Measurements from ENCODE around the gene CCDC197.

Gene CCDC197

DNA sequence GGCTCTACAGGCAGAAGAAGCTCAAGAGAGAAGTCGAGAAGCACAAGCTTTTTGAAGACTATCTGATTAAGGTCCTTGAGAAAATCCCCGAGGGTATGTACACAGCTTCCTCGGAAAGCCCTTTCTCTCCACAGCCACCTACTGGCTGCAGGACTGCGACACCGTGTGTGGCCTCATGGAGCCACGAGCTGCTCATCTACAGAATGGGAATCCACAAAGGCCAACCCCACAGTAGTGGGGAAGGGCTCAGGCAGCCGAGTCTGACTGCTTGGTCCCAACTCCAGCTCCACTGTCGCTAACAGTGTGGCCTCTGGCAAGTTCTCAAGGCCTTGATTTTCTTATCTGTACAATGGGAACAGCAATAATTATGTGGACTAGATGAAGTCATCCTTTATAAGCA is 2.5 kb downstream of the CCDC197 start:
- DNase-seq (ENCODE audit: low read depth) = no peak

DNA sequence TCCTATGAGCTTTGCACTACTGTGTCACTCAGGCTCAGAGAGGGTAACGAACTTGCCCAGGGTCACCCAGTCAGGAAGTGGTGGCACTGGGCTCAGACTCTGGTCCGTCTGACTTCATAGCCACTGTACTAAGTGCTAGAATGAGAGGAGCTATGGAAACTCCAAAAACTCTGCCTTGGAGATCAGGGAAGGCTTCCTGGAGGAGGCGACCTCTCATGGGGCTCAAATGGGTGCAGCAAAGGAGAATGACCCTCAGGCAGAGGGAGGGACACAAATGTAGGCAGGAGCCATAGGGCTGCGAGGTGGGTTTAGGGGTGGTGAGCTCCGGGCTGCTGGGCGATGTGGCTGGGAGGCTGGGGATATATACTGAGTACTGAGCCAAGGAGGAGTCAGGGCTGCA is 3.2 kb downstream of the CCDC197 start:
- no peak for DNase-seq (ENCODE audit: low read depth)

DNA sequence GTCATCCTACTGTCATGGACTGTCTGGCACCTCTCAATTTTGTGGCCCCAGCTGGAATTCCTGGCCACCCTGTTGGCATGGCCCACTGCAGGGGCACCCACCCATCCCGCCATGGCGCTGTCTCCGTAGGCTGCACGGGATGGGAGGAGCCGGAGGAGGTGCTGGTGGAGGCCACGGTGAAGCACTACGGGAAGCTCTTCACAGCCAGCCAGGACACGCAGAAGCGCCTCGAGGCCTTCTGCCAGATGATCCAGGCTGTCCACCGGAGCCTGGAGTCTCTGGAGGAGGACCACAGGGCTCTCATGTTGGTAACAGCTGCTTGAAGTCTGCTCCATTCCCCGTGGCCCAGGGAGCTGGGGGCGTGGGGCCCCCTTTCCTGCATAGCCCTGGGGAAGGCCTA is 3.9 kb downstream of the CCDC197 start:
- DNase-seq (ENCODE audit: low read depth) = no peak

DNA sequence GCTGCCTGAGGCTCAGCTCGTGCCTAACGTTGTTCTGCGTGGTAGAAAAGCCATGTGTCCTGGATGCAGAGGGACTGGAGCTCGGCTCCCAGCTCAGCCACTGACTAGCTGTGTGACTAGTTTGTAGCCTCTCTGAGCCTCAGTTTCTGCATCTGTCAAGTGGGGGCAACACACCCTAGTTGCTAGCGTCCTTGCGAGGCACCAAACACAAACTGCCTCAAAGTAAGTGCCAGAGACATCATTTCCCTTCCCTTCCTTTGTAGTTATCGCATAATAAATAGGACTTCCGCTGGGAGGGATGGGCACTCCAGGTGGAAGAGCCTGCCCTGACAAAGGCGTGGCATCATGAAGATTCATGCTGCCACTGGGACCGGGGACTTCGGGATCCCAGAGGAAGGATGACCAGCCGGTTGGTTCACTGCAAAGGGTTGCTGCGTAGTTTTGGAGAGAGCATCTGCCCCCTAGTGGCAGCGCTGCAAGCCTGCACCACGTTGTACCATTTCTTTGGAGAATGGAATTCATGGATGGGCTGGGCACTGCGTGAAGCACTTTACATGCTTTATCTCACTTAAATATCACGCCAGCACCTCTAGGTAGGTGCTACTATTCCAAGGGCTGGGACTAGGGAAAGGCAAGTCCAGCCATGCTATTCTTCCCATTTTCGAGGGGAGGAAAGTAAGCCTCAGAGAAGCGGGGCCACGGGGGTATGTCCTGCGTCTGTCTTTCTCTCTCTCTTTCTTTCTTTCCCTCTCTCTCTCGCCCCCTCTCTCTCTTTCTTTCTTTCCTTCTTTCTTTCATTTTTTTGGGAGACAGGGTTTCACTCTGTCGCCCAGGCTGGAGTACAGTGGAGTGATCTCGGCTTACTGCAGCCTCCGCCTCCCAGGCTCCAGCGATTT is 4.6 kb downstream of the CCDC197 start:
- DNase-seq (ENCODE audit: low read depth) = no peak

DNA sequence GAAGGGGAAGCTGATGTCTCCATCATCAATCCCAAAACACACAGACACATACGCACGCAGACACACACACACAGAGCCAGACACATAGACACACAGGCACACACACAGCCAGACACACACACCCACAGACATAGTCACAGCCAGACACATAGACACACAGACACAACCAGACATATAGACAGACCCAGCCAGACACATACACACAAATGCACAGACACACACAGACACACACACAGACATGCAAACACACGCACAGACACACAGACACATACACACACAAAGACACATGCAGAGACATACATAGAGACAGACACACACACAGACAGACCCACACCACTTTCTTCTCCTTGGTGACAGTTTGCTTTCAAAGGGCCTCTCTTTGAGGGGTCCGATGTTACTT is 6.3 kb downstream of the CCDC197 start:
- no peak for DNase-seq (ENCODE audit: low read depth)

DNA sequence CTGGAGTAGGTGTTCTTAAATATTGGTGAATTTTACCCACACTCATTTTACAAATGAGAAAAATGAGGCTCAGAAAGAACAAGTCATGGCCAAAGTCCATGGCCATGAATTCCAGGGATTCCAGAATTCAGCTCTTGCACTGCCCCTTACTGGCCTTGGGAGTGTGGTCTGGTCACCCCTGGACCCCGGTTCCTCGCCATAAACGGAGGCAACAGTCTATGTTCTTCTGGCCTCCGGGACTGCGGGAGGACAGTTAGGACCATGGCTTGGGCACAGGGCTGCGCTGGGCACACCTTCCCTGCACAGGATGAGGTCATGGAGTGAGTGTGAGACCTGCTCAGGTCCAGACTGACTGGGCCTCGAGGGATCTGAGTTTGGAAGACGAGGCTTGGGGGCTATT is 6.9 kb downstream of the CCDC197 start:
- no peak for DNase-seq (ENCODE audit: low read depth)

DNA sequence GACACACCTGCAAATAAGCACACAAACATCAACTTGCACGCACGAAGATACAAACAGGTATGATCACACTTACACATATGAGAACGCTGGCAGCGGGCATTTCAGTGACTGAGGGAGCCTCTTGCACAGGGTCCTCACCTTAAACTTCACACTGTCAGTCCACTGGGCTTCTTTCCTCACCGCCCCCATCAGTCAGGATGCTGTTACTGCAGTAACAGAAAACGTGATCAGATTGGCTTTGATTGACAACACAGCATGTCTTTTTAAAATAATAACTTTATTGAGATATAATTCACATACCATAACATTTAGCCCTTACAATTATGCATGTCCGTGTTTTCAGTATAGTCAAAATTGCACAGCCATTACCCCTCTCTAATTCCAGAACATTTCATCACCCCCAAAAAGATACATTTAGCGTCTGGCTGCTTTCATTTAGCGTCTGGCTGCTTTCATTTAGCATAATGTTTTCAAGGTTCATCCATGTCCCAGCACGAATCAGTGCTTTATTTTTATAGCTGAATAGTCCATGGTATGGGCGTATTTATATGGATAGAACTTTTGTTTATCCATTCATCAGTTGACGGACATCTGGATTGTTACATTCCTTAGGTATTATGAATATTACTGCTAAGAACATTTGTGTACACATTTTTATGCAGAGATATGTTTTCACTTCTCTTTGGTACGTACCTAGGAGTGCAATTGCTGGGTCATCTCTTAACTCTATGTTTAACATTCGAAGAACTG is 8.4 kb downstream of the CCDC197 start:
- no peak for DNase-seq (ENCODE audit: low read depth)

DNA sequence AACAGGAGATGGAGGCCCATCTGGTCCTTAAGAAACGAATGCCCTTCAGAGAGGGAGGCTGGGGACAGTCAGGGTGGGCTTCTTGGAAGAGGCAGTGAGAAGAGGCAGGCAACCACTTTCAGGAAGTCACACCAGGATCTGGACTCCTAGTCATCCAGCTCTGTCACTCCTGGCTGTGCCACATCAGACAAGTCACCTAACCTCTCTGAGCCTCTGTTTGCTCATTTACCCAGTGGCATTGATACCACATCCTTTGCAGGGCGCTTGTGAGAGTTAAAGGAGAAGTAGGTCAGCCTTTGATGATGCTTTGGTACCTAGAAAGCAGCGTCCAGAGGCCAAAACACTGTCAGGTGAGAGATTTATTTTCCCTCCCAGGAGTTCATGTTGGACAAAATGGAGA is 11.1 kb downstream of the CCDC197 start:
- DNase-seq (ENCODE audit: low read depth) = no peak

DNA sequence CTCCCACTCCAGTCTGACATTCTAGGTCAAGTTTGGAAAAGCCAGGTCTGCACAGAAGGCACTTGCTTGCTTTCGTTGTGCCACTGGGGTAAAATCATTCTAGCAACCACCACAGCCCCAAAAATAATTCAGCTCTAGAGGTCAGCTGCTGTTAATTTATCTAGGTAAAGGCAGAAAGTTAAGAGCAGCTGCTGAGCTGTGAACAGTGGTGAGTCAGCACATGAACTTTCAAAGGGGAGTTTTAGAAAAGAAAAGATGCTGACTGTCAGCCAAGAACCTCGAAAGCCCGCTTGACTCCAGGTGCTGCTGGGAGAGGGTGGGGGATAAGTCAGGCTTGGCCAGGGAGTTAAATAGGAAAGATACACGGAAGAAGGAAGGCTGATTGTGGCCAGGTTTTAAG is 12.7 kb downstream of the CCDC197 start:
- no peak for DNase-seq (ENCODE audit: low read depth)

DNA sequence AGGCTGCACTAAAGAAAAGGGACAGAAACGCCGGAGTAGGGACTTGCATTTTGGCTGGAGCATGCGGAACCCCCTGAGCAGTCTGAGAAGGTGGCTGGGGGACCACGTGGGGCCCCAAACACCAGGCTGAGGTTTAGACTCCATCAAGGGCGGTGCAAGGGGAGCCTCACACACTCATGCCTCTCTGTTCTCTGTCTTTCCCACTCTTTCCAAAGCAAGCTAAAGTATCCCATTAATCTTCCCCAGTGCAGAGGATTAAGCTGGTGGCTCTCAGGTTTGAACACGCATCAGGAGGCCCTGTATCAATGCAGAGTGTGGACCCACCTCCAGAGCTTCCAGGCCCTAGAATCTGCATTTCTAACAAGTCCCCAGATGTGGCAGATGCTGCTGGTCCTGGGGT is 13.5 kb downstream of the CCDC197 start:
- DNase-seq (ENCODE audit: low read depth) = no peak

DNA sequence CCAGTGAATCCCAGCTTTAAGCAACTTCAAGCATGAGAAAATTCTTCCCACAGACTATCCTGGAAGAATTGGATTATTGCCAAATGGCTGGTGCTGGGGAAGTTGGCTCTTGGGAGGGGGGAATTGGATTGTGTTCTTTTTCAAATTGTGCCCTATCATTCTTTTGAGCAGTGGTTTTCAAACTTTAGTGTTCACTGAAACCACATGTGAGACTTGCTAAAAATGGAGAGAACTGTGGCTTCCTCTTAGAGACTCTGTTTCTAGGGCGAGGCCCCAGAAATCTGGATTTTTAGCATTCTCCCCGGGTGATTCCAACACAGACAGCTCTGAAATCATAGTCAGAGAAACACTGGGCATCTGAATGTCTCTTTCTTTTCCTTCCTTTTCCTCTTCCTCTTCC is 14.7 kb downstream of the CCDC197 start:
- DNase-seq (ENCODE audit: low read depth) = no peak

DNA sequence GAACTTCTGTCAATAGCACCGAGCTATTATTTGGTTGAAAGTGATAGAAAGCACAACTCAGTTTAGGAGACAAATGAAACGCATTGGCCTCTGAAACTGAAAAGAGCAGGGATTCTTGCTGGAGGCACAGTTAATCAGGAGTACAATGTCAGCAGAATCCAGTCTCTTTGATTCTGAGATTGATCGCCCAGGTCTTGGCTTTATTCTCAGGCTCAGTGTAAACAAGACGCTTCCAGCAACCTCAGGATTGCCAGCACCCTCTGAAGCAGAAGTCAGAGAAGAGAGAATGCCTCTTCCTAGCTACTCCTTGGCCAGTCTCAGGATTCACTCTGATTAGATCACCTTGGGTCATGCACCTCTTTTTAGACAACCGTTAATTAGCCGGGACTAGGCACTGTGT is 17.3 kb downstream of the CCDC197 start:
- DNase-seq (ENCODE audit: low read depth) = no peak

DNA sequence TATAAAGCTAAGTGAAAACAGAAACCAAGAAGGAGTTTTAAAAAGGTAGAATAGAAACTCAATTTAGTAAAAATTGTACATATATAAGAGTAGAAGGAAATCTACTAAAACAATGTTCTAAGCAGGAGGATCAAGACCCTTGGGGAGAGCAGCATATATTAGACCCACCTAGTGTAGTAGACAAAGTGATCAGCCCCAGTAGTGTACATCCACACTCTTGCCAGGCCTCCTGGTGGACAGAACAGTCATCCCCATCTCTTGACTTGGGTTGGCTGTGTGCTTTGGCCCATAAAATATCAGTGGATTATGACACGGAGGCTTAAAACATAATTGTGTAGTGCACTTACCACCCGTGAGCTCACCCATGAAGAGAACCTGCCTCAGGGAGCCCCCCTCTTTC is 18.1 kb downstream of the CCDC197 start:
- DNase-seq (ENCODE audit: low read depth) = no peak

DNA sequence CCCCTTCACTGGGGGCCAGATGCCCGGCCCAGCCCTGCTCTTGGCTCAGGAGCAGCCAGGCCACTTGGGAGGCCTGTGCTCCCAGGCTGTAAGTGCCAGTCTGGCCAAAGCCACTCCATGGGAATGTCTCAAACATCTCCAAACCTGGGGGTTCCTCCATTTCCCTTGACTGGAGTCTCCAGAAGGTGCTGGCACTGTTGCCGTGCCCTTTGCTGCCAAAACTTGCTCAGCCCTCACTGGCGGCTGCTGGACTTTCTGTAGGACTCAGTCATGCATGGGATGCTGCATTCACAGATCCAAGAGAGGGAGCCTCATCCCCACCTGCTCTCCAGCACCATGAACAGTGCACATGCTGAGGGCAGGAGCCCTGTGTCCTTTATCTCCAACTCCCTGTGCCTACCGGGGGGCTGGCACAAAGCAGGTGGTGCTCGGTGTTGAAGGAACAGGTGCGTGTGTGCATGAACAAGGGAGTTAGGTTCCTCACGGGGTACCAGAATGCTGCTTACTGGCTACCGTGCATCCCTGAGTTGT is 19.4 kb downstream of the CCDC197 start:
- no peak for DNase-seq (ENCODE audit: low read depth)

DNA sequence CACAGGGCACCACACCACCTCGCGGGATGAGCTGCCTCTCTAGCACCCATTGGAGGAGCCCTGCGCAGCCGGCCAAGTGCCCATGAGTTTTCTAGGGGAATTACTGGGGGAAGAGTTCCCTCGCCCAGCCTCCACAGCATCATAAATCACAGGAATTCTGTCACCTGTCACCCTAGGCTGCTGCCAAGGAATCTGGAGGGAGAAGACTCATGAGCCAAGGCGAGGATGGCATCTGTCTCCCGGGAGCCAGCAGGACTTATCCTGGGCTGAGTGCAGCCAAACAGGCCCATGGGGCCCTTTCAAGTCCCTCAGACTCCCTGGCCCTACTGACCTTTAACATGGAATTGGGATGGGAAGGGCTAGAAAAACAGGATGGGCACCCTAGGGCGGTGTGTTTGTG is 21.2 kb downstream of the CCDC197 start:
- no peak for DNase-seq (ENCODE audit: low read depth)

DNA sequence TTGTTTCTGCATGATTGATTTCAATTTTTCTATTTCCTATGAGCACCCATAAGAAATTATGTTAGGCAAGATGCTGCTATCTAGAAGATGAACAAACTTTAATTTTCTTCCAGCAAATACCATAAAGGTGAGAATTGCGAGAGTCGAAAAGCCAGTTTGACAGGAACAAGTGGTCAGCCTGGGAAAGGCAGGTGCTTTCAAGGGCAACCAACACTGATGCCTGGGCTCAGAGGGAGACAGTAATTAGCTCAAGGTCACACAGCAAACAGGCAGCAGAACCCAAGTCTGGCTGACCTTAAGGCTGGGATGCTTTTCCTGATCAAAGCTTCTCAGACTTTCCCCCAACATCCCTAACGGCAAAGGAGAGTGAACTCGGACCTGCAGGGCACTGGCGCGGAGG is 22.2 kb downstream of the CCDC197 start:
- no peak for DNase-seq (ENCODE audit: low read depth)

DNA sequence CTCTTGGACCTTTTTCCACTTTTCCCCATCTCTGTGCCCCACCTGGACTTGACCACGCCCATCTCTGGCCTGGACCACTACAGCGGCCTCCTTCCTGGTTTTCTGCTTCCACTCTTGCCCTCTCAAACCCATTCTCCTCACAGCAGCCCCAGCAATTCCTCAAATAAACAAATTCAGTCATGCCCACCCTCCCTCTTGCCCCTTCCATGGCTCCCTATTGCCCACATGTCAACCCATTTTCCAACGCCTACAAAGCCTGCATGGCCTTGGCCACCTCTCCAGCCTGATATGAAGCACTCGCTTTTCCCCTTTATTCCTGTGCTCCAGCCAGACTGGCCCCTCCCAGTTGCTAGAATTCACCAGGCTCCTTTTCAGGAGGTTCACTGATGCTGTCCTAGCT is 23.2 kb downstream of the CCDC197 start:
- DNase-seq (ENCODE audit: low read depth) = no peak

DNA sequence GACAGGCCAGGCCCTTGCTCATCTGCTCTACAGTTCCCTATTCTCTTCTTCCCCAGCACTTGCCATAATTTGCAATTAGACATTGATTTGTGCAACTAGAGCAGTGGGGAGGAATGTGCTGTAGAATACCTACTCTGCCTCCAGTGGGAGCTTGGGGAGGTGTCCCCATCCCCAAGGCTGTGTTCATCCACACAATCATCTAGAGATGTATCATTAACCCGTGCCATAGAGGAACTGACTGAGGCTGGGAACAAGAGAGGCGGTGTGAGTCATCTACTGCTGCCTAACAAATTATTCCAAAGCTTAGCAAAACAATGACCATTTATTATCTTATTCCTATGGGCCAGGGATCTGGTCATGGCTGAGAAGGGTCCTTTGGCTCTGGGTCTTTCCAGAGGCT is 23.9 kb downstream of the CCDC197 start:
- no peak for DNase-seq (ENCODE audit: low read depth)

DNA sequence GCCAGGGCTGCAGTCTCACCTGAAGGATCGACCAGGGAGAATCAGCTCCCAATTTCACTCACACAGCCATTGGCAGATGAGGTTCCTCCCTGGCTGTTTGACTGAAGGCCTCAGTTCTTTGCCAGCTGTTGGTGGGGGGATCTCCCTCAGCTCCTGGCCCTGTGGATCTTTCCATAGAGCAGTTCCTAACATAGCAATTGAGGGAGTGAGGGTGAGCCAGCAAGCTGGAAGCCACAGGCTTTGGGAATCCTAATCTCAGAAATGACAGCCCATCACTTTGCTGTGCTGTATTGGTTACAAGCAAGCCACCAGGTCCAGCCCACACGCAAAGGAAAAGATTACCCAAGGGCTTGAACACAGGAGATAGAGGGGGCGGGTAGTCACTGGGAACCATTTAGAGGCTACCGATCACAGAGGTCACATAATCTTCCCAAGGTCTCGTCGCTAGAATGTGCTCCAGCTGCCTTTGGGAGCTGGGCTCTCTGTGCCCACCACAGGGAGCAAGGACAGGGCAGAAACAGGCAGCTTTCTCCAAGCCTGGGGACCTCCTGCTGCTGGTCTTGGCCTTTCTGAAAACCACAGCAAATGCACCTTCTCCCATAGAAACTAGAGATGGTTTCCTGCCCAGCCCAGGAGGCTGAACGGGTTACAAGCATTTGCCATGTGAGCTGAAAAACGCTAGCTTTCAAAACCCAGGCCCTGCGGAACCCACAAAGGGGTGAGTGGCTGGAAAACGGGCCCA is 24.5 kb downstream of the CCDC197 start:
- no peak for DNase-seq (ENCODE audit: low read depth)

DNA sequence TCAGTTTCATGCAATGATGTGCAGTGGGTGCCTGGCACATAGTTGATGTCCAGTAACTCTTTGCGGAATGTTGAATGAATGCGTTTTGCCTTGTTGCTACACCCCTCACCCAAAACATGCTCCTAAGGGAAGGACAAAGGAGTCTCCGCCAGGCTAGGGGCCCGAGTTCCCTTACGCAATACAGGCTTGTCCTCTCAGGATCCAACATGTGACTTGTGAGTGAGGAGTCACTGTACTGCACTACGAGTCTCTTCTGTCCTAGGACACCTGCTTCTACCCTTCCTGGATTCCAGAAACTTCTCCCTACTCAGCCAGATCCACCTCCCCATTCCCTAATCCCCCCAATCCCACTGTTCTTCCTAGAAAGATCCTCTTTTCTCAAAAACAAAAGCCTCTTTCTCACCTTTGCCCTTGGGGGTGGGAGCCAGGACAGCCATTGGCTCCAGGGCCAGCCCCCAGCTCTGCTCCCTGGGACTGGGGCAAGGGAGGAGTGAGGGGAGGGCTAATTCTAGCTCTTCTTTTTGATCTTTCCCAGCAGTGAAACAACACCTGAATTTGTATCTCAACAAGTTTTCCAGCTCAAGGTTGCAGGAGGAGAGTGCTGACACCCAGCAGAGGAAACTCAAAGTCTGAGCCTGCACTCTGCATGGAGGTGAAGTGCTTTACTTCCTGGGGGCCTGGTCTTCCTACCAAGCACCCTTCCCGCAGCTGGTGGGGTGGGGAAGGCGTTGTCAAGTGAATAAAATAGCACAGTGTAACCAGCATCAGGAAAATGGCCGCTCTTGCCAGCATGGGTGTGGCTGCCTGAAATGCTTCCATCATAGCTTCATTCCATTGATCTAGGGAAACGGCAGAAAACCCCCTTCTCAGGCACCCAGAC is 25.7 kb downstream of the CCDC197 start:
- no peak for DNase-seq (ENCODE audit: low read depth)

DNA sequence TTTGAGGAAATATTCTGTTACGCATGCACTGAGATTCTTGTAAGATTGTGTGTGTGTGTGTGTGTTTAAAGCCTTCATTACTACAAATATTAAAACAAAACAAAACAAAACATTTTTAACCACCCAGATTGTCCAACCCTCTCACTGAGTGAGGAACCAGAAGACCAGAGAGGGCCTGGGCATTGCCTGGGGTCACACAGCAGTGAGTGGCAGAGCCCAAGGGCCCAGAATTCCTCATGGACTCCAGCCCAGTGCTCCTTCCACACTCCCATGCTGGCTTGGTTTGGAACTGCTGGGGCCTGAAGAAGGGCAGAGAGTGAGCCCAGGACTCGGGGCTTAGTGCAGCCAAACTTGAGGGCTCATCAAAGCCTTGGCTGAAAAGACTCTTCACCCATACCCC is 27.4 kb downstream of the CCDC197 start:
- DNase-seq (ENCODE audit: low read depth) = no peak

DNA sequence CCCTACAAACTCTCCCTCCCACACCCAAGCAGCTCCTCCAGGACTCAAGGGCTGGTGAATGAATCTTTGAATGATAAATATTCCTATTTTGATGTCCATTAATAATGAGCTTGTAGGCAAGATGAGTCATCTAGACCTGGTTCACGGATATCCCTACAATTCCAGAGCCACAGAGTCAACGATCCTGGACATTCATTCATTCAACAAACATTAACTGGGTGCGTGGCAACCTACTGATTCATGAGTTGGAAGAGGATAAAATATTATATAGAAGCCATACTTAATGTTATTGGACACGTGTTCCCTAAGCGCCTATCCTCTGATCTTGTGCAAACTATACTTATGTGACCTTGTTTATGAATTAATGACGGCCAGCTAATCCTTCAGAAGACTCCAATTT is 28.6 kb downstream of the CCDC197 start:
- DNase-seq (ENCODE audit: low read depth) = no peak
